HG02571 (cell line): ENCODE data around the gene SLC37A3.
A peak's percentile ranks its signal among the peaks of the same experiment; 100 is the strongest.

Source experiments
- ATAC-seq: cut with Tn5 transposase; IDR thresholded peaks from one replicate; pipeline ENCODE4 v1.9.1; 2021; ENCODE audit warnings: mild to moderate bottlenecking, moderate library complexity; ENCODE audit not compliant: unreplicated experiment

The SLC37A3 gene

GRCh38 chr7:140402178-140402835 is 4.0 kb upstream of the SLC37A3 start:
- no peak for ATAC-seq

- ATAC-seq: no peak
Observed at GRCh38 chr7:140400381-140400780, 2.1 kb upstream of the SLC37A3 start.

GRCh38 chr7:140398821-140399220 is 491 bp upstream of the SLC37A3 start:
- no peak for ATAC-seq

- ATAC-seq: no peak
Observed at GRCh38 chr7:140393756-140394306, 4.5 kb downstream of the SLC37A3 start.

GRCh38 chr7:140391634-140392033 is 6.7 kb downstream of the SLC37A3 start:
- no peak for ATAC-seq

- ATAC-seq: peak; percentile 58
Observed at GRCh38 chr7:140390466-140391190, 7.7 kb downstream of the SLC37A3 start.

- ATAC-seq: no peak
Observed at GRCh38 chr7:140390034-140390433, 8.3 kb downstream of the SLC37A3 start.

GRCh38 chr7:140389445-140389844 is 8.9 kb downstream of the SLC37A3 start:
- ATAC-seq: no peak

GRCh38 chr7:140384894-140385545 is 13.3 kb downstream of the SLC37A3 start:
- no peak for ATAC-seq

- no peak for ATAC-seq
Observed at GRCh38 chr7:140383954-140384713, 14.2 kb downstream of the SLC37A3 start.

- no peak for ATAC-seq
Observed at GRCh38 chr7:140375892-140376730, 22.2 kb downstream of the SLC37A3 start.

- ATAC-seq: no peak
Observed at GRCh38 chr7:140375323-140375722, 23.0 kb downstream of the SLC37A3 start.

- no peak for ATAC-seq
Observed at GRCh38 chr7:140369294-140369693, 29.0 kb downstream of the SLC37A3 start.

- no peak for ATAC-seq
Observed at GRCh38 chr7:140367528-140367927, 30.8 kb downstream of the SLC37A3 start.

GRCh38 chr7:140364819-140365218 is 33.5 kb downstream of the SLC37A3 start:
- ATAC-seq: no peak

GRCh38 chr7:140360697-140361229 is 37.6 kb downstream of the SLC37A3 start:
- ATAC-seq: no peak

GRCh38 chr7:140358412-140359051 is 39.8 kb downstream of the SLC37A3 start:
- ATAC-seq: no peak

- ATAC-seq: no peak
Observed at GRCh38 chr7:140358024-140358411, 40.3 kb downstream of the SLC37A3 start.

- no peak for ATAC-seq
Observed at GRCh38 chr7:140350056-140350455, 48.3 kb downstream of the SLC37A3 start.
